ENCODE measurements around the gene CRELD2. TPM values are rescaled to one million over a fixed set of nuclear protein-coding genes. Genes with fewer than 3 reads are reported as not detected.

CRELD2 gene
- total and polyA plus RNA-seq, 2 of the 13 experiments (the other 11 are each of a cell fraction or from before 2014, with no cell fraction given): 17.2 to 44.7 TPM

GRCh38 chr22:49936973-49937757, 18.7 kb downstream of the CRELD2 start (continued):
- no peak for TF ChIP-seq PAXIP1 (CRISPR knock-in tag; conservative IDR thresholded peaks at IDR 0.05)

GRCh38 chr22:49937758-49938564, 19.5 kb downstream of the CRELD2 start:
- intact Hi-C loops (cut with micrococcal nuclease; ENCODE audit: unreplicated experiment): loop anchor here (1.0 kb wide), 1 partner anchor 10 kb away; no protein-coding TSS in a partner anchor
- peak; percentile 13 for ATAC-seq
- TF ChIP-seq JARID2 (CRISPR knock-in tag; IDR thresholded peaks at IDR 0.05; ENCODE audit: insufficient replicate concordance): no peak
- no peak for TF ChIP-seq ZNF512B (CRISPR knock-in tag; IDR thresholded peaks at IDR 0.05; ENCODE audit: borderline replicate concordance)
- no peak for TF ChIP-seq ZNF550 (CRISPR knock-in tag; IDR thresholded peaks at IDR 0.05; ENCODE audit: borderline replicate concordance)
- no peak for TF ChIP-seq ZNF362 (CRISPR knock-in tag; IDR thresholded peaks at IDR 0.05; ENCODE audit: borderline replicate concordance)
- peak; percentile 97 for TF ChIP-seq TBX2 (CRISPR knock-in tag; IDR thresholded peaks at IDR 0.05; ENCODE audit: borderline replicate concordance)
- TF ChIP-seq CHD4 (IDR thresholded peaks at IDR 0.05; ENCODE audit: borderline replicate concordance, low read length): no peak; the same call in 1 of the 2 replicates
- no peak for TF ChIP-seq NR2F6 (IDR thresholded peaks at IDR 0.05)
- TF ChIP-seq NR2F6 (CRISPR knock-in tag; IDR thresholded peaks at IDR 0.05): peak; percentile 90
- no peak for TF ChIP-seq ZNF326 (CRISPR knock-in tag; IDR thresholded peaks at IDR 0.05; ENCODE audit: borderline replicate concordance)
- TF ChIP-seq ZNF496 (CRISPR knock-in tag; IDR thresholded peaks at IDR 0.05; ENCODE audit: insufficient replicate concordance): no peak
- TF ChIP-seq ZNF75D (CRISPR knock-in tag; IDR thresholded peaks at IDR 0.05; ENCODE audit: borderline replicate concordance): no peak

More at GRCh38 chr22:49937758-49938564, 19.5 kb downstream of the CRELD2 start:
- peak; percentile 34 for FAIRE-seq
- Histone ChIP-seq H3K27ac (ENCODE audit: extremely low read length, insufficient read depth, low read length) (peak overlapping the region; percentile 80), H3K4me2 (ENCODE audit: low read depth, low read length) (peak overlapping the region; percentile 77), H3K9ac (ENCODE audit: insufficient read depth, low read depth, low read length) (peak overlapping the region; percentile 73), H3K4me1 (ENCODE audit: insufficient read depth, low read length) (peaks cover 89% of the 10 kb centered on the region), H3K9me3 (ENCODE audit: low read length) (no peaks in the 10 kb centered on the region), H2AFZ (ENCODE audit: low read length) (no peak overlapping the region), H3K36me3 (replicated peaks in 1 of 2; ENCODE audit: control insufficient read depth in 1 of 2, insufficient read depth in 2 of 2, low read length in 2 of 2) (no peaks in the 10 kb centered on the region), H3K4me3 (replicated peaks in 1 of 3; ENCODE audit: insufficient read depth in 1 of 3, low read depth in 2 of 3, low read length in 3 of 3) (peak overlapping the region; percentile 5 to 63 (median 20); a peak in 4 of 6 replicates), H4K20me1 (ENCODE audit: insufficient read depth, low read length) (no peaks in the 10 kb centered on the region), H3K27me3 (ENCODE audit: control insufficient read depth in 1 of 2, insufficient read depth in 2 of 2, low read length in 2 of 2) (no peaks in the 10 kb centered on the region; a peak in 1 of 5 replicates), H3K79me2 (ENCODE audit: insufficient read depth, low read length) (no peaks in the 10 kb centered on the region)
- WGBS (ENCODE audit: low lambda C conversion rate): 24% methylated on average over 17 of the region's 27 CpGs
- DNase-seq (ENCODE audit: low spot score): peak; percentile 76
- ChIA-PET CTCF (ENCODE audit: low intra/inter-chr PET ratio, low total read pairs) (no interaction called here), POLR2A (interaction anchor here (4.0 to 10.5 kb wide), 4 partner anchors 14 to 29 kb away, joined by 54 to 283 read pairs (median 66); partner anchors contain the start of gene PIM3)
- in situ Hi-C loops (cut with HindIII; ENCODE audit: extremely low pct_ligation_motif_present, low pct_unique_long_range_greater_than_20kb): no loop called here
- no TSS peak for BruUV-seq (replicated peaks)

Measured in HepG2 (cell line).